HEK293T (cell line): Measurements from ENCODE around the gene LRRC8E.

Experiments used
- ARNT ChIP-seq: fragments of 450-650 bp; IDR thresholded peaks from 2 replicates; pipeline ENCODE4 v1.6.1; 2017; ENCODE audit warnings: mild to moderate bottlenecking
- BHLHE40 ChIP-seq: fragments of 450-650 bp; IDR thresholded peaks from 2 replicates; pipeline ENCODE4 v1.6.1; 2016; ENCODE audit warnings: mild to moderate bottlenecking, moderate library complexity, borderline replicate concordance
- ELF4 ChIP-seq: fragments of 450-650 bp; IDR thresholded peaks from 2 replicates; pipeline ENCODE4 v1.6.1; 2017; ENCODE audit warnings: antibody characterized with exemption
- FOXM1 ChIP-seq: fragments of 450-650 bp; IDR thresholded peaks from 2 replicates; pipeline ENCODE4 v1.6.1; 2017; ENCODE audit warnings: mild to moderate bottlenecking, borderline replicate concordance
- HDGF ChIP-seq: fragments of 450-650 bp; IDR thresholded peaks from 2 replicates; pipeline ENCODE4 v1.6.1; 2017; ENCODE audit warnings: antibody characterized with exemption, borderline replicate concordance
- LEF1 ChIP-seq: fragments of 450-650 bp; IDR thresholded peaks from 2 replicates; pipeline ENCODE4 v1.6.1; 2017; ENCODE audit warnings: mild to moderate bottlenecking, borderline replicate concordance
- NFRKB ChIP-seq: fragments of 450-650 bp; IDR thresholded peaks from 2 replicates; pipeline ENCODE4 v1.6.1; 2016; ENCODE audit warnings: mild to moderate bottlenecking, moderate library complexity
- SP1 ChIP-seq: fragments of 450-650 bp; IDR thresholded peaks from 2 replicates; pipeline ENCODE4 v1.6.1; 2017
- SUZ12 ChIP-seq: fragments of 450-650 bp; IDR thresholded peaks from 2 replicates; pipeline ENCODE4 v1.6.1; 2016; ENCODE audit warnings: mild to moderate bottlenecking
- TARDBP ChIP-seq: fragments of 450-650 bp; IDR thresholded peaks from 2 replicates; pipeline ENCODE4 v1.6.1; 2016
- ZNF384 ChIP-seq: fragments of 450-650 bp; IDR thresholded peaks from 2 replicates; pipeline ENCODE4 v1.6.1; 2016
- TF ChIP-seq, protein P1 (sequence below): fragments of 450-650 bp; IDR thresholded peaks from 2 replicates; pipeline ENCODE4 v1.6.1; 2016

DNA sequence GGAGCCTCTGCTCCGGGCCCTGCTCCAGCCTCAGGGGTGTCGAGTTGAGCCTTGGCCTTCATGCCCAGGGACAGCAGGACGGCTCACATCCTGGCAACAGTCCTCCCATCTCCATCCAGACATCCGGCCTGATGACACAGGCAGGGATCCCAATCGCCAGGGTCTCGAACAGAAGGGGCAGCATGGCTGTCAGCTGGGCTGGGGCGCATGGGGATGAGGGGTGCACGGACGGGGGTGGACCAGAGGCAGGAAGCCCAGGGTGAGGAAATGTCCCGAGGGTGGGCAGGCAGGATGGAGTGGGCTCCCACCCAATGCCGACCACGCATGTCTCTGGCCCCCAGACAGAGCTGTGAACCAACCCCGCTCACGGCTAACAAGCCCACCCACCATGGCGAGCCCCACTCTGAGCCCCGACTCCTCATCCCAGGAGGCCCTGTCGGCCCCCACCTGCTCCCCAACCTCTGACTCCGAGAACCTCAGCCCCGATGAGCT, 42.1 kb upstream of the LRRC8E start:
- TF ChIP-seq SP1 (no peak), SUZ12 (no peak), NFRKB (no peak), TARDBP (no peak), ZNF384 (no peak), ARNT (no peak), LEF1 (no peak), ELF4 (no peak), FOXM1 (no peak), HDGF (no peak), BHLHE40 (no peak)
- TF ChIP-seq, protein P1, sequence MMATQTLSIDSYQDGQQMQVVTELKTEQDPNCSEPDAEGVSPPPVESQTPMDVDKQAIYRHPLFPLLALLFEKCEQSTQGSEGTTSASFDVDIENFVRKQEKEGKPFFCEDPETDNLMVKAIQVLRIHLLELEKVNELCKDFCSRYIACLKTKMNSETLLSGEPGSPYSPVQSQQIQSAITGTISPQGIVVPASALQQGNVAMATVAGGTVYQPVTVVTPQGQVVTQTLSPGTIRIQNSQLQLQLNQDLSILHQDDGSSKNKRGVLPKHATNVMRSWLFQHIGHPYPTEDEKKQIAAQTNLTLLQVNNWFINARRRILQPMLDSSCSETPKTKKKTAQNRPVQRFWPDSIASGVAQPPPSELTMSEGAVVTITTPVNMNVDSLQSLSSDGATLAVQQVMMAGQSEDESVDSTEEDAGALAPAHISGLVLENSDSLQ, result no peak
